ENCODE results near the gene CT47A1. TPM values are rescaled to one million over a fixed set of nuclear protein-coding genes. Genes with fewer than 3 reads are reported as not detected.
"Not testable (repeated sequence)": the region's sequence is repeated elsewhere in the genome, so short reads cannot be mapped to it uniquely, and the experiment has no call there.

CT47A1 gene
- not detected for total RNA-seq (2013)
- polyA plus RNA-seq (not detected), polyA minus RNA-seq (not detected in 2 replicates), total RNA-seq (0 reads per million in 11 experiments)

DNA sequence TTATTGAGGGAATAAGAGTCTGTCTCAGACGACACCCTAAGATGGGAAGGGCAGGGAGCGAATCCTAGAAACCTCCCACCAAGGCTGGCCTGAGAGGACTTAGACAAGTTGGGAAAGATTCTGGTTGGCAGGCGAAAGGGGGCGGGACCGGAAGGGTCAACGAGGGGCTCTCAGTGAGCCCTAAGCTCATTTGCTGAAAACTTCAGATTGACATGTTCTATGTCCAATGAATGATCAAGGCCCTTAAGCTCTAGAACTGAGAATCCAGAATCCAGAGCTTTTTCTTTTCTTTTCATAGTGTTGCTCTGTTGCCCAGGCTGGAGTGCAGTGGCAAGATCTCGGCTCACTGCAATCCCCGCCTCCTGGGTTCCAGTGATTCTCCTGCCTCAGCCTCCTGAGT is at the start of gene CT47A1:
CT47A1 (minus strand) TSS at position 101 of the 400 bp plus-strand sequence. CDS start 231 bp downstream, outside the sequence.
- H3K27ac Mint-ChIP-seq; H3K4me1 ChIP-seq (ENCODE audit: control insufficient read depth in 1 of 2, insufficient read depth in 2 of 2, low read length in 2 of 2); H3K4me1 Mint-ChIP-seq; H2AFZ ChIP-seq (ENCODE audit: insufficient read depth, low read depth, low read length, poor library complexity, severe bottlenecking); H3K4me3 Mint-ChIP-seq; H3K9me3 ChIP-seq (replicated peaks in 1 of 2; ENCODE audit: control insufficient read depth in 1 of 2, insufficient read depth in 1 of 2, low read length in 2 of 2); H3K79me2 ChIP-seq (ENCODE audit: insufficient read depth, low read length); H4K20me1 ChIP-seq (ENCODE audit: insufficient read depth, low read length); H3K27ac ChIP-seq (ENCODE audit: low read depth in 1 of 2, low read length in 2 of 2); H3K4me2 ChIP-seq (replicated peaks; ENCODE audit: extremely low read depth, low read length, poor library complexity, severe bottlenecking); H3K36me3 Mint-ChIP-seq; intact Hi-C loops (cut with micrococcal nuclease); H3K9ac ChIP-seq (ENCODE audit: insufficient read depth, low read length, poor library complexity, severe bottlenecking); H3K36me3 ChIP-seq (replicated peaks in 1 of 2; ENCODE audit: control insufficient read depth in 1 of 2, insufficient read depth in 2 of 2, low read length in 2 of 2); DNase-seq; H3K27me3 Mint-ChIP-seq (ENCODE audit: low read depth in 3 of 3); H3K4me3 ChIP-seq (replicated peaks in 1 of 3; ENCODE audit: low read depth in 2 of 3, low read length in 3 of 3); H3K27me3 ChIP-seq (ENCODE audit: control insufficient read depth in 2 of 2, insufficient read depth in 2 of 2, low read length in 2 of 2); H3K9me3 Mint-ChIP-seq: not testable (repeated sequence)
- no CpG with 5 or more reads among the region's 8 CpGs for WGBS (ENCODE audit: insufficient coverage)

DNA sequence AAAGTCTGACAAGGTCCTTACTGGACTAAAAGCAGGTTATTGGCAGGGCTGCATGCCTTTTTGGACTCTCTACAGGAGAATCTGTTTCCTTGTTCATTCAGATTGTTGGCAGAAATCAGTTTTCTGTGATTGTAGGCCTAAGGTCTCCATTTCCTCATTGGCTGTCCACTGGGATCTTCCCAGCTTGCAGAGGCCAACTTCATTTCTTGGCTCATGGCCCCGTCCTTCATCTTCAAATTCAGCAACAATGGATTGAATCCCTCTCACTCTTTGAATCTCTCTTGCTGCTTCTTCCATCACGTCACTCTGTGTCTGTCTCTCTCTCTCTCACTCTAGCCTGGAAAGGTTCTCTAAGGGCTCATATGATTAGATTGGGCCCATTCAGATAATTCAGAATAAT is 47.0 kb upstream of the CT47A1 start:
- no peaks in the 10 kb centered on the region for H3K9me3 ChIP-seq (replicated peaks in 1 of 2; ENCODE audit: control insufficient read depth in 1 of 2, insufficient read depth in 1 of 2, low read length in 2 of 2)
- peaks cover 0 to 4% (median 0%) of the 10 kb centered on the region in 3 donors for H3K27me3 Mint-ChIP-seq (ENCODE audit: low read depth in 3 of 3)
- H3K27ac Mint-ChIP-seq = no peak overlapping the region
- H3K79me2 ChIP-seq (ENCODE audit: insufficient read depth, low read length) = no peaks in the 10 kb centered on the region
- no peak overlapping the region for H3K27ac ChIP-seq (ENCODE audit: low read depth in 1 of 2, low read length in 2 of 2)
- no peak overlapping the region for H3K4me2 ChIP-seq (replicated peaks; ENCODE audit: extremely low read depth, low read length, poor library complexity, severe bottlenecking)
- no peak overlapping the region for H3K4me3 ChIP-seq (replicated peaks in 1 of 3; ENCODE audit: low read depth in 2 of 3, low read length in 3 of 3)
- no peak overlapping the region for H3K4me3 Mint-ChIP-seq
- H4K20me1 ChIP-seq (ENCODE audit: insufficient read depth, low read length) = no peaks in the 10 kb centered on the region
- H3K9me3 Mint-ChIP-seq = peaks cover 0 to 4% (median 0%) of the 10 kb centered on the region in 7 donors
- TF ChIP-seq, protein P1, sequence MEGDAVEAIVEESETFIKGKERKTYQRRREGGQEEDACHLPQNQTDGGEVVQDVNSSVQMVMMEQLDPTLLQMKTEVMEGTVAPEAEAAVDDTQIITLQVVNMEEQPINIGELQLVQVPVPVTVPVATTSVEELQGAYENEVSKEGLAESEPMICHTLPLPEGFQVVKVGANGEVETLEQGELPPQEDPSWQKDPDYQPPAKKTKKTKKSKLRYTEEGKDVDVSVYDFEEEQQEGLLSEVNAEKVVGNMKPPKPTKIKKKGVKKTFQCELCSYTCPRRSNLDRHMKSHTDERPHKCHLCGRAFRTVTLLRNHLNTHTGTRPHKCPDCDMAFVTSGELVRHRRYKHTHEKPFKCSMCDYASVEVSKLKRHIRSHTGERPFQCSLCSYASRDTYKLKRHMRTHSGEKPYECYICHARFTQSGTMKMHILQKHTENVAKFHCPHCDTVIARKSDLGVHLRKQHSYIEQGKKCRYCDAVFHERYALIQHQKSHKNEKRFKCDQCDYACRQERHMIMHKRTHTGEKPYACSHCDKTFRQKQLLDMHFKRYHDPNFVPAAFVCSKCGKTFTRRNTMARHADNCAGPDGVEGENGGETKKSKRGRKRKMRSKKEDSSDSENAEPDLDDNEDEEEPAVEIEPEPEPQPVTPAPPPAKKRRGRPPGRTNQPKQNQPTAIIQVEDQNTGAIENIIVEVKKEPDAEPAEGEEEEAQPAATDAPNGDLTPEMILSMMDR (IDR thresholded peaks at IDR 0.05) = no peak
- H3K27me3 ChIP-seq (ENCODE audit: control insufficient read depth in 2 of 2, insufficient read depth in 2 of 2, low read length in 2 of 2) = no peaks in the 10 kb centered on the region
- H3K9ac ChIP-seq (ENCODE audit: insufficient read depth, low read length, poor library complexity, severe bottlenecking) = no peak overlapping the region
- no peak for DNase-seq
- H3K36me3 ChIP-seq (replicated peaks in 1 of 2; ENCODE audit: control insufficient read depth in 1 of 2, insufficient read depth in 2 of 2, low read length in 2 of 2) = no peaks in the 10 kb centered on the region
- intact Hi-C loops (cut with micrococcal nuclease) = no loop called here
- H3K4me1 Mint-ChIP-seq = no peaks in the 10 kb centered on the region
- no peaks in the 10 kb centered on the region for H3K36me3 Mint-ChIP-seq
- WGBS (ENCODE audit: insufficient coverage) = no CpG with 5 or more reads among the region's 2 CpGs
- no peak overlapping the region for H2AFZ ChIP-seq (ENCODE audit: insufficient read depth, low read depth, low read length, poor library complexity, severe bottlenecking)
- no peaks in the 10 kb centered on the region for H3K4me1 ChIP-seq (ENCODE audit: control insufficient read depth in 1 of 2, insufficient read depth in 2 of 2, low read length in 2 of 2)

Data from CD14-positive monocyte (primary cell).